Mesothelial cell of epicardium (in vitro differentiated cells): ENCODE results near the gene WDFY3. TPM values are rescaled to one million over a fixed set of nuclear protein-coding genes. Genes with fewer than 3 reads are reported as not detected.

ENCODE experiments used
- DNase-seq, 2 experiments: peaks; one replicate each; pipeline ENCODE4 v3.0.0; 2021; ENCODE audit warnings: low spot score in 2 of 2; ENCODE audit not compliant: unreplicated experiment in 2 of 2
- H3K27ac Mint-ChIP-seq: 2 replicates; pipeline ENCODE4 v1.8.0; 2021; ENCODE audit warnings: mixed read lengths
- H3K27me3 Mint-ChIP-seq: 2 replicates; pipeline ENCODE4 v1.8.0; 2021; ENCODE audit warnings: low read depth, mixed read lengths
- H3K36me3 Mint-ChIP-seq: 2 replicates; pipeline ENCODE4 v1.8.0; 2021; ENCODE audit warnings: mixed read lengths
- H3K4me1 Mint-ChIP-seq: 2 replicates; pipeline ENCODE4 v1.8.0; 2021; ENCODE audit warnings: mixed read lengths
- H3K4me3 Mint-ChIP-seq: 2 replicates; pipeline ENCODE4 v1.8.0; 2021; ENCODE audit warnings: mild to moderate bottlenecking, moderate library complexity, mixed read lengths
- H3K9me3 Mint-ChIP-seq: 2 replicates; pipeline ENCODE4 v1.8.0; 2021; ENCODE audit warnings: mixed read lengths
- total RNA-seq: library from RNA; stranded (reverse); gene quantifications from 3 replicates; pipeline ENCODE4 v1.2.1, GENCODE V29; 2021
- TF ChIP-seq, protein P1 (sequence below): fragments of 200-600 bp; sonication (generic); IDR thresholded peaks from one replicate; pipeline ENCODE4 v1.5.0; 2021; ENCODE audit warnings: antibody characterized with exemption; ENCODE audit not compliant: unreplicated experiment

Gene WDFY3
- total RNA-seq, 1 donor from 2014 or later: 115 TPM

- DNase-seq: no peak
- no peaks in the 10 kb centered on the region for H3K27me3 Mint-ChIP-seq
- no peaks in the 10 kb centered on the region for H3K9me3 Mint-ChIP-seq
- no peak overlapping the region for H3K4me3 Mint-ChIP-seq
- no peak overlapping the region for H3K27ac Mint-ChIP-seq
- H3K4me1 Mint-ChIP-seq: no peaks in the 10 kb centered on the region
- TF ChIP-seq, protein P1, sequence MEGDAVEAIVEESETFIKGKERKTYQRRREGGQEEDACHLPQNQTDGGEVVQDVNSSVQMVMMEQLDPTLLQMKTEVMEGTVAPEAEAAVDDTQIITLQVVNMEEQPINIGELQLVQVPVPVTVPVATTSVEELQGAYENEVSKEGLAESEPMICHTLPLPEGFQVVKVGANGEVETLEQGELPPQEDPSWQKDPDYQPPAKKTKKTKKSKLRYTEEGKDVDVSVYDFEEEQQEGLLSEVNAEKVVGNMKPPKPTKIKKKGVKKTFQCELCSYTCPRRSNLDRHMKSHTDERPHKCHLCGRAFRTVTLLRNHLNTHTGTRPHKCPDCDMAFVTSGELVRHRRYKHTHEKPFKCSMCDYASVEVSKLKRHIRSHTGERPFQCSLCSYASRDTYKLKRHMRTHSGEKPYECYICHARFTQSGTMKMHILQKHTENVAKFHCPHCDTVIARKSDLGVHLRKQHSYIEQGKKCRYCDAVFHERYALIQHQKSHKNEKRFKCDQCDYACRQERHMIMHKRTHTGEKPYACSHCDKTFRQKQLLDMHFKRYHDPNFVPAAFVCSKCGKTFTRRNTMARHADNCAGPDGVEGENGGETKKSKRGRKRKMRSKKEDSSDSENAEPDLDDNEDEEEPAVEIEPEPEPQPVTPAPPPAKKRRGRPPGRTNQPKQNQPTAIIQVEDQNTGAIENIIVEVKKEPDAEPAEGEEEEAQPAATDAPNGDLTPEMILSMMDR: no peak
- H3K36me3 Mint-ChIP-seq: peaks cover 16% of the 10 kb centered on the region
These were observed 328.4 kb downstream of the WDFY3 start for GRCh38 chr4:84638092-84638491.

GRCh38 chr4:84634961-84635360 is 331.5 kb downstream of the WDFY3 start:
- Mint-ChIP-seq H3K36me3 (peaks cover 12% of the 10 kb centered on the region), H3K9me3 (no peaks in the 10 kb centered on the region), H3K27me3 (no peaks in the 10 kb centered on the region), H3K4me1 (no peaks in the 10 kb centered on the region), H3K27ac (no peak overlapping the region), H3K4me3 (no peak overlapping the region)
- no peak for DNase-seq
- TF ChIP-seq, protein P1: no peak

DNA sequence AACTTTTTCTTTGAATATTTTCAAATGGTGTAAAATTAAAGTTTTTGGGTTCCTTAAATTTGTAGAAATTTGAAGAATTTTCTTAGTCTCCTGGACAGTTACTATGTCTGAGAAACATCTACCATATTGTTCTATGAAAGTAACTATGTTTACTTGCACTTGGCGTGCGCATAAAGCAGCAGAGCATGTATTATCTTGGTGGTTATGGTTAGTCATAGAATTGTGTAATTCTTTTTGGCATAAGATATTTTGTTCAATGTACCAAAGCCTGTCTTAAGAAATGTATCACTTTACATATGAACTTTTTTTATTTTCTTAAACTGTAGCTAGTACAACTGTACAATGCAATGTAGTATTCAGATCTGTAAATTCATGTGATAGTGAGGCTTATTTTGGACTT is 334.4 kb downstream of the WDFY3 start:
- Mint-ChIP-seq H3K4me1 (no peaks in the 10 kb centered on the region), H3K4me3 (no peak overlapping the region), H3K9me3 (no peaks in the 10 kb centered on the region), H3K36me3 (peaks cover 6% of the 10 kb centered on the region), H3K27me3 (no peaks in the 10 kb centered on the region), H3K27ac (no peak overlapping the region)
- TF ChIP-seq, protein P1: no peak
- DNase-seq: no peak

GRCh38 chr4:84631573-84631972 is 334.9 kb downstream of the WDFY3 start:
- H3K27ac Mint-ChIP-seq: no peak overlapping the region
- no peaks in the 10 kb centered on the region for H3K27me3 Mint-ChIP-seq
- TF ChIP-seq, protein P1: no peak
- peaks cover 4% of the 10 kb centered on the region for H3K36me3 Mint-ChIP-seq
- no peak overlapping the region for H3K4me3 Mint-ChIP-seq
- H3K4me1 Mint-ChIP-seq: no peaks in the 10 kb centered on the region
- DNase-seq: no peak
- H3K9me3 Mint-ChIP-seq: no peaks in the 10 kb centered on the region

GRCh38 chr4:84626673-84627072 is 339.8 kb downstream of the WDFY3 start:
- H3K36me3 Mint-ChIP-seq: peaks cover 17% of the 10 kb centered on the region
- no peaks in the 10 kb centered on the region for H3K9me3 Mint-ChIP-seq
- TF ChIP-seq, protein P1: no peak
- H3K4me1 Mint-ChIP-seq: no peaks in the 10 kb centered on the region
- DNase-seq: no peak
- H3K27me3 Mint-ChIP-seq: no peaks in the 10 kb centered on the region
- H3K27ac Mint-ChIP-seq: no peak overlapping the region
- no peak overlapping the region for H3K4me3 Mint-ChIP-seq

- TF ChIP-seq, protein P1: no peak
- no peak overlapping the region for H3K27ac Mint-ChIP-seq
- no peaks in the 10 kb centered on the region for H3K9me3 Mint-ChIP-seq
- H3K4me1 Mint-ChIP-seq: no peaks in the 10 kb centered on the region
- no peak overlapping the region for H3K4me3 Mint-ChIP-seq
- peaks cover 24% of the 10 kb centered on the region for H3K36me3 Mint-ChIP-seq
- H3K27me3 Mint-ChIP-seq: no peaks in the 10 kb centered on the region
- DNase-seq: no peak
These were observed 342.8 kb downstream of the WDFY3 start for GRCh38 chr4:84623661-84624060.
